Loucy (cell line): ENCODE data around the gene FBXL13.

ENCODE experiments used
- EZH2phosphoT487 ChIP-seq: fragments of 200-600 bp; IDR thresholded peaks from 2 replicates; pipeline ENCODE4 v1.6.1; 2018; ENCODE audit warnings: antibody characterized with exemption, mild to moderate bottlenecking, moderate library complexity, borderline replicate concordance
- TF ChIP-seq, protein P1 (sequence below): fragments of 200-600 bp; sonication (generic); conservative IDR thresholded peaks from 2 replicates; pipeline ENCODE4 v1.5.1; 2014; ENCODE audit warnings: mild to moderate bottlenecking, antibody characterized with exemption, low read length

DNA sequence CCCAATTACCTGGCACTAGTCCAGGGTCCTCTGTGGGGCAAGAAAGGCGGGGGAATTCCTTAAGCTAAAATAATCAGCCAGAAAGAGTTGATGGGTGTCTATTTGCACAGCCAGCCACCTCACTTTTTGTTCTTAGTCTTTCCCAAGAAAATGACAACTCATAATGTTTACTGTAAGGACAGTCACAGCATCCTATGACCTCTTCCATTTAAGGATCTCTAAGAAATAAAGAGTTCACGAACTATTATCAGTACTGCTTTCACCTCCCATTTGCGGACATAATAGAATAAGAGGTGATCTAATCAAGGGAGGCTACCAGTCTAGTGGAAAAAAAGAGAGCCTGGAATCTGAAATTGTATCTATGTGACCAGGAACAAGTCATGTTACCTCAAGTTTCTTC, 234.2 kb downstream of the FBXL13 start:
- TF ChIP-seq, protein P1, sequence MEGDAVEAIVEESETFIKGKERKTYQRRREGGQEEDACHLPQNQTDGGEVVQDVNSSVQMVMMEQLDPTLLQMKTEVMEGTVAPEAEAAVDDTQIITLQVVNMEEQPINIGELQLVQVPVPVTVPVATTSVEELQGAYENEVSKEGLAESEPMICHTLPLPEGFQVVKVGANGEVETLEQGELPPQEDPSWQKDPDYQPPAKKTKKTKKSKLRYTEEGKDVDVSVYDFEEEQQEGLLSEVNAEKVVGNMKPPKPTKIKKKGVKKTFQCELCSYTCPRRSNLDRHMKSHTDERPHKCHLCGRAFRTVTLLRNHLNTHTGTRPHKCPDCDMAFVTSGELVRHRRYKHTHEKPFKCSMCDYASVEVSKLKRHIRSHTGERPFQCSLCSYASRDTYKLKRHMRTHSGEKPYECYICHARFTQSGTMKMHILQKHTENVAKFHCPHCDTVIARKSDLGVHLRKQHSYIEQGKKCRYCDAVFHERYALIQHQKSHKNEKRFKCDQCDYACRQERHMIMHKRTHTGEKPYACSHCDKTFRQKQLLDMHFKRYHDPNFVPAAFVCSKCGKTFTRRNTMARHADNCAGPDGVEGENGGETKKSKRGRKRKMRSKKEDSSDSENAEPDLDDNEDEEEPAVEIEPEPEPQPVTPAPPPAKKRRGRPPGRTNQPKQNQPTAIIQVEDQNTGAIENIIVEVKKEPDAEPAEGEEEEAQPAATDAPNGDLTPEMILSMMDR = no peak
- no peak for TF ChIP-seq EZH2phosphoT487
